ENCODE results near the gene RHBDD3.
"Not testable (repeated sequence)": the region's sequence is repeated elsewhere in the genome, so short reads cannot be mapped to it uniquely, and the experiment has no call there.

RHBDD3 gene

DNA sequence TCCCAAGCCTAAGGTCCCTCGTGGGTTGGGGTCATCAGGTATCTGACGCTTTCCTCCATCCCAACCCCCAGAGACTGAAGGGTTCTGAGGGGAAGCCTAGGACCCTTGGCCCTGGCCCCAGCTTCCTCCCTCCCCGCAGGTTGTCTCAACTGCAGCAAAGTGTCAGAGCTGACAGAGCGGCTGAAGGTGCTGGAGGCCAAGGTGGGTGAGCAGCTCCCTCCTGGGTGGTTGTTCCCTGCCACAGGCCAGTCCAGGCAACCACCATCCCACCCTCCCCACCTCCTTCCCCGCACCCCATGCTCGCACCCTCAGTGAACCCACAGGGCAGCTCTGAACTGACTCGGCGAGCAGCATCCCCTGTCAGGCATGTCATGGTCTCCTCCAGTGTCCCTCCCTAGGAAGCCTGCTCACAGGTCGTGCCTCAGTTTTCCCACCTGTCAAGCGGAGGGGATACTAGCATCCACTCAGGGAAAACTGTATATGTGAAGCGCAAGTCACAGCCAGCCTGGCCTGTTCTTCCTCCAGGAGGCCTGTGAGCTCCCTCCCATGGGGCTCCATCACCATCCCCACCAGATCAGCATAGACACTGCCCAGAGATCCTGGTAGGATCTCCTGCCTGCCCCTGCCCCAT lies 41.3 kb downstream of the RHBDD3 start:
- H3K4me3 ChIP-seq (ENCODE audit: low read length): no peak overlapping the region
- TF ChIP-seq, protein P1, sequence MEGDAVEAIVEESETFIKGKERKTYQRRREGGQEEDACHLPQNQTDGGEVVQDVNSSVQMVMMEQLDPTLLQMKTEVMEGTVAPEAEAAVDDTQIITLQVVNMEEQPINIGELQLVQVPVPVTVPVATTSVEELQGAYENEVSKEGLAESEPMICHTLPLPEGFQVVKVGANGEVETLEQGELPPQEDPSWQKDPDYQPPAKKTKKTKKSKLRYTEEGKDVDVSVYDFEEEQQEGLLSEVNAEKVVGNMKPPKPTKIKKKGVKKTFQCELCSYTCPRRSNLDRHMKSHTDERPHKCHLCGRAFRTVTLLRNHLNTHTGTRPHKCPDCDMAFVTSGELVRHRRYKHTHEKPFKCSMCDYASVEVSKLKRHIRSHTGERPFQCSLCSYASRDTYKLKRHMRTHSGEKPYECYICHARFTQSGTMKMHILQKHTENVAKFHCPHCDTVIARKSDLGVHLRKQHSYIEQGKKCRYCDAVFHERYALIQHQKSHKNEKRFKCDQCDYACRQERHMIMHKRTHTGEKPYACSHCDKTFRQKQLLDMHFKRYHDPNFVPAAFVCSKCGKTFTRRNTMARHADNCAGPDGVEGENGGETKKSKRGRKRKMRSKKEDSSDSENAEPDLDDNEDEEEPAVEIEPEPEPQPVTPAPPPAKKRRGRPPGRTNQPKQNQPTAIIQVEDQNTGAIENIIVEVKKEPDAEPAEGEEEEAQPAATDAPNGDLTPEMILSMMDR (conservative IDR thresholded peaks at IDR 0.05; ENCODE audit: low read depth, low read length): no peak
- DNase-seq (ENCODE audit: low read depth): no peak

DNA sequence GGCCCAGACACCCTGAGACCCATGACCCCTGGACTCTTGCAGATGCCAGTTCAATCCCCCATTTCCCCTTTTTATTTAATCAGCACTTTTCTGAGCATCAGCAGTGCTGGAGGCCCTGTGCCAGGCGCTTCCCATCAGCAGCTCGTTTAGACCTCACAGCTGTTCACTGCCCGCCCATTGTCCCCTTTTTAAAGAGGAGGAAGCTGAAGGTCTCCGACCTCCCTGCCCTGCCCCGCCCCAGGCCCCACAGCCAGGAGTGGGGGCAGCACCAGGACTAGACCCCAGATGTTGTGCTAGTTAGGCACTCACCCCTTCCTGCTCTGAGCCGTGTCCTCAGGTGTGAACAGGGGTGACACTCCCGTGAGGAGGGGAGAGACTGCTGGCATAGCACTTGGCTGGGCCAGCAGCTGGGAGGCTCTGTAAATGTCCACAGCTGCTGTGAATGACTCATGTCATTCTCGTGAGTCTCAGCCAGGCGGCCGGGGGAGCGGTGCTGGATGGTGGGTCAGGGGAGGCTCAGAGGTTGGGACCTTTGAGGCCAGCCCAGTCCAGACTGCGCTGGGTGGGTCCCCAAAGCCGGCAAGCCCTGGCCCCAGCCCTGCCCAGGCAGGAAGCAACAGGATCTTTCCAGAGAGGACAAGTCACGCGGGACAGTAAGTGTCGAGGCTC lies 42.2 kb downstream of the RHBDD3 start:
- no peak overlapping the region for H3K4me3 ChIP-seq (ENCODE audit: low read length)
- TF ChIP-seq, protein P1 (conservative IDR thresholded peaks at IDR 0.05; ENCODE audit: low read depth, low read length): no peak
- no peak for DNase-seq (ENCODE audit: low read depth)

DNA sequence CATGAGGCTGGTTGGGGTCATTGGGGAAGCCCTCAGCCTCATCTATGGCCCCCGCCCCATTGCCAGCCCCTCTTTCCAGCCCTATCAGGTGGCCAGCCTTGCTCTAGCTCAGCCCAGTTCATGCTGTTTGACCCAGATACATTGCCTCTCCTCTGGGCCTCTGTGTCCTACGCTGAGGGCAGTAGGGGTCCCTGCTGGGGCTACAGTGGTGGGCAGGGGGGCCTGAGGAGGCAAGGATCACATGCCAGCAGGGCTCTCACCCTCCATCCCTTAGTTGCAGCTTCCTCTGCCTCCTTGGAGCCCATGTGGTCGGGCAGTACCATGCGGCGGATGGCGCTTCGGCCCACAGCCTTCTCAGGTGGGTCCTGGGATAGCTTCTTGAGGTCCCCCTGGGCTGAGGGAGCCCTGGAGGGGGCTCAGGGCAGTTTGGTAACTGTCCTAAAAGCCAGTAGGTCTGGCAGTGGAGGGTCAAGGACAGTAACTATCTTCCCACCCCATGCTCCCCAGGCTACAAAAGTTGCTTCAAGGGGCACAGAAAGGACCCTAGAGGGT lies 42.8 kb downstream of the RHBDD3 start:
- no peak for DNase-seq (ENCODE audit: low read depth)
- H3K4me3 ChIP-seq (ENCODE audit: low read length): no peak overlapping the region
- TF ChIP-seq, protein P1 (conservative IDR thresholded peaks at IDR 0.05; ENCODE audit: low read depth, low read length): no peak

DNA sequence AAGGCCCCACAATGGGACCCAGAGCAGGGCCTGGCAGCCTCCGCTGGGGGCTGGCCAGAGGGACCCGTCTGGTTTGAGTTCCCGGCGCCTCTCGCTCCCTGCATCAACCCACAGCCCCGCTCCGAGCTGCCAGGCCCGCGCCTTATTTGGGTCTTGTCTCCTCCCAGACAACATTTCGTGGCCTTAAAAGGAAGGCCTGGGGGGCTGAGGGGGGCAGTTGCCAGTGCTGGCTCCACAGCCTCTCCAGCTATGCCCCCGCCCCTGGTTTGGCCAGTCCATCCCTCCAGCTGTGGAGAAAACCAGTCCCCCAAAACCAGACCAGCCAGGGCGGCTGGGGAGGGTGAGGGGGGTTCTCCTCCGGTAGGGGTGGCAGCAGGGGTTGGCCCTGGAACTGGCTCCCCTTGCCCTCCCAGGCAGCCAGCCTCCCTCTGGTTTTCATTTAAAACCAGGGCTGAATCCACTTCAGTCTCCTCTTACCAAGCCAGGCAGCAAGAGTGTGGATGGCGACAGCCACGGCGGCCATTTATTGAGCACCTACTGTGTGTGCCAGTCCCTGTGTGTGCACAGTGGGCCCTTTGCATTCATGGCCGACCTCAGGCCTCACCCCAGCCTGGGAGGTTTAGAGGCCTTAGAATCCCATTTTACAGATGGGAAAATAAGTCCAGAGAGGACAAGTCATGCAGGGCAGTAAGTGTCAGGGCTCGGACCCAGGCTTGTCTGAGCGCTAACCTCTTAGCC lies 43.5 kb downstream of the RHBDD3 start:
- H3K4me3 ChIP-seq (ENCODE audit: low read length): no peak overlapping the region
- DNase-seq (ENCODE audit: low read depth): no peak
- TF ChIP-seq, protein P1 (conservative IDR thresholded peaks at IDR 0.05; ENCODE audit: low read depth, low read length): no peak

DNA sequence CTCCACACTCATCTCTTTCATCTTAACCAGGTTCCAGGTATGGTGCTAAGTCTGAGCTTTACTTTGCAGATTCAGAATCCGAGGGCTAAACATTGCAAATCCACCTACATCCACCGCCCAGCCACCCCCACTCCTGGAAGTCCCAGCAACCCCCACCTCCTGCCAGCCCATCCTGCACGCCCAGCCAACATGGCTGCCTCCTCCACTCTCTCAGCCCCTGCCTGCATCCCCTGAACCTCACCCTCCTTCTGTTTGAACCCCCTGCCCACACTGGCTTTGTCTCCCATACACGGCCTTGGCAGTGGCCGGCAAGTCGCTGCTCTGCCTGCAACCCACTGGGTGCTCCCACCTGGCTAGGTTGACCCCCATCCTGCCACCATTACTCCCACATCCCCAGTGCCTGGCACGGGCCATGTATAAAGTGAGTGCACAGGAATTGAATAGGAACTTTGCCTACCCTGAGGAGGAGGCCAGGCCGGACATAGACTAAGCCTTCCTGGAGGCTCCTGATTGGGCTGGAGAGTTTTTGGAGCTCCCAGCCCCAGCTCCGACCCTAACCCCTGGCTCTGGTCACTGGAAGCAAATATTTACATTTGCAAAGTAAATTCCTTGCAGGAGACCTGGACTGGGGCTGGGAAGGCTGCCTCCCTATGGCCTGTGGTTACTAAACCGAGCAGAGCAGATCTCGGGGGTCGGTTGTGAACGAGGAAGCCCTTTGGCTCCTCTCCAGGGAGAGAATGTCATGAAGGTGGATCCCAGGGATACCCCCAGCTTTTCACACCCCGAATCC lies 47.7 kb downstream of the RHBDD3 start:
- TF ChIP-seq, protein P1 (conservative IDR thresholded peaks at IDR 0.05; ENCODE audit: low read depth, low read length): no peak
- no peak for DNase-seq (ENCODE audit: low read depth)
- H3K4me3 ChIP-seq (ENCODE audit: low read length): no peak overlapping the region

DNA sequence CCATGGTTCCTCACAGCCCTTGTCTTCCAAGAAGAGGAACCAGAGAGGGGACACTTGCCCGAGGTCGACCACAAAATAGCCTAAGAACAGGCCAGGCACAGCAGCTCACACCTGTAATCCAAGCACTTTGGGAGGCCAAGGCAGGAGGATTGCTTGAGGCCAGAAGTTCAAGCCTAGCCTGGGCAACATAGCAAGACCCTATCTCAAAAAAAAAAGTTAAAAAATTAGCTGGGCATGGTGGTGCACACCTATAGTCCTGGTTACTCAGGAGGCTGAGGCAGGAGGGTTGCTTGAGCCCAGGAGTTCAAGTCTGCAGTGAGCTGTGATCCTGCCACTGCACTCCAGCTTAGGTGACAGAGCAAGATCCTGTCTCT lies 48.4 kb downstream of the RHBDD3 start:
- not testable (repeated sequence) for H3K4me3 ChIP-seq (ENCODE audit: low read length); DNase-seq (ENCODE audit: low read depth)
